Dedifferentiated amniotic fluid mesenchymal stem cell (primary cell): Measurements from ENCODE around the gene ADAMTS8.

Experiments
- DNase-seq: peaks from one replicate; pipeline ENCODE4 v3.0.0-alpha.2; 2016; ENCODE audit errors: extremely low spot score

ADAMTS8 gene

GRCh38 chr11:130462101-130462885 is 33.9 kb upstream of the ADAMTS8 start:
- DNase-seq = no peak

GRCh38 chr11:130459521-130459920 is 31.1 kb upstream of the ADAMTS8 start:
- no peak for DNase-seq

- no peak for DNase-seq
These were observed 30.0 kb upstream of the ADAMTS8 start for GRCh38 chr11:130458410-130458729.

GRCh38 chr11:130457623-130458409 is 29.4 kb upstream of the ADAMTS8 start:
- no peak for DNase-seq

GRCh38 chr11:130456286-130456685 is 27.9 kb upstream of the ADAMTS8 start:
- no peak for DNase-seq

- no peak for DNase-seq
These were observed 27.2 kb upstream of the ADAMTS8 start for GRCh38 chr11:130455483-130456127.

GRCh38 chr11:130454491-130455252 is 26.3 kb upstream of the ADAMTS8 start:
- no peak for DNase-seq

GRCh38 chr11:130452940-130453339 is 24.5 kb upstream of the ADAMTS8 start:
- DNase-seq = no peak

GRCh38 chr11:130452176-130452575 is 23.8 kb upstream of the ADAMTS8 start:
- DNase-seq = no peak

GRCh38 chr11:130451231-130452019 is 23.0 kb upstream of the ADAMTS8 start:
- DNase-seq = no peak

- DNase-seq = peak; percentile 35
These were observed 21.8 kb upstream of the ADAMTS8 start for GRCh38 chr11:130449996-130450769.

- no peak for DNase-seq
These were observed 21.0 kb upstream of the ADAMTS8 start for GRCh38 chr11:130449310-130449990.

GRCh38 chr11:130448416-130449309 is 20.3 kb upstream of the ADAMTS8 start, which contains the start of gene ADAMTS15:
Gene ADAMTS15, plus strand, starts transcription at chr11:130448645. Its CDS starts 329 bp downstream, at chr11:130448974.
- DNase-seq = peak; percentile 93

GRCh38 chr11:130448039-130448415 is 19.6 kb upstream of the ADAMTS8 start:
- no peak for DNase-seq

- no peak for DNase-seq
These were observed 17.4 kb upstream of the ADAMTS8 start for GRCh38 chr11:130445788-130446187.

- DNase-seq = no peak
These were observed 14.3 kb upstream of the ADAMTS8 start for GRCh38 chr11:130442737-130443136.

GRCh38 chr11:130441719-130442118 is 13.3 kb upstream of the ADAMTS8 start:
- no peak for DNase-seq

- no peak for DNase-seq
These were observed 11.5 kb upstream of the ADAMTS8 start for GRCh38 chr11:130439876-130440275.

- DNase-seq = no peak
These were observed 10.7 kb upstream of the ADAMTS8 start for GRCh38 chr11:130439160-130439519.
